OCI-LY1 (cell line): ENCODE data around the gene HAUS2.
A peak's percentile ranks its signal among the peaks of the same experiment; 100 is the strongest.

Experiments
- H2AFZ ChIP-seq: fragments of 200-600 bp; sonication (generic), shearing (Covaris generic); 2 replicates; pipeline ENCODE4 v1.6.0; 2014; ENCODE audit warnings: antibody characterized with exemption, mild to moderate bottlenecking, low read length
- H3F3A ChIP-seq: fragments of 200-600 bp; sonication (generic), shearing (Covaris generic); 2 replicates; pipeline ENCODE4 v1.6.0; 2014; ENCODE audit warnings: mild to moderate bottlenecking, antibody characterized with exemption, low read length, moderate library complexity; ENCODE audit not compliant: insufficient read depth
- H3K27ac ChIP-seq: fragments of 200-600 bp; sonication (generic); 2 replicates; pipeline ENCODE4 v1.5.1; 2014; ENCODE audit warnings: low read length, mixed run types, mild to moderate bottlenecking, low read depth; ENCODE audit not compliant: poor library complexity, severe bottlenecking
- H3K27me3 ChIP-seq: fragments of 200-600 bp; sonication (generic); 2 replicates; pipeline ENCODE4 v1.6.0; 2014; ENCODE audit warnings: antibody characterized with exemption, mild to moderate bottlenecking, low read length, moderate library complexity; ENCODE audit not compliant: insufficient read depth
- H3K36me3 ChIP-seq: fragments of 200-600 bp; sonication (generic); 2 replicates; pipeline ENCODE4 v1.6.1; 2014; ENCODE audit warnings: mild to moderate bottlenecking, antibody characterized with exemption, low read length, moderate library complexity, mixed read lengths; ENCODE audit not compliant: insufficient read depth
- H3K4me1 ChIP-seq: fragments of 200-600 bp; sonication (generic); 2 replicates; pipeline ENCODE4 v1.5.1; 2014; ENCODE audit warnings: mild to moderate bottlenecking, low read length, moderate library complexity; ENCODE audit not compliant: insufficient read depth, severe bottlenecking
- H3K4me2 ChIP-seq: fragments of 200-600 bp; sonication (generic), shearing (Covaris generic); 2 replicates; pipeline ENCODE4 v1.6.1; 2014; ENCODE audit warnings: low read length
- H3K4me3 ChIP-seq: fragments of 200-600 bp; sonication (generic); 2 replicates; pipeline ENCODE4 v1.5.1; 2014; ENCODE audit warnings: low read length, low read depth, mild to moderate bottlenecking, mixed read lengths; ENCODE audit not compliant: poor library complexity, severe bottlenecking
- H3K79me2 ChIP-seq: fragments of 200-600 bp; shearing (Covaris generic); 2 replicates; pipeline ENCODE4 v1.6.1; 2016; ENCODE audit warnings: mixed run types, low read length, mixed read lengths; ENCODE audit not compliant: insufficient read depth
- H3K9ac ChIP-seq: fragments of 200-600 bp; sonication (generic), shearing (Covaris generic); 2 replicates; pipeline ENCODE4 v1.6.1; 2014; ENCODE audit warnings: mild to moderate bottlenecking, low read length, mixed read lengths
- H3K9me2 ChIP-seq: fragments of 200-600 bp; sonication (generic), shearing (Covaris generic); 2 replicates; pipeline ENCODE4 v1.6.1; 2014; ENCODE audit warnings: low read depth, mild to moderate bottlenecking, low read length, mixed read lengths
- H3K9me3 ChIP-seq: fragments of 200-600 bp; shearing (Covaris generic); 2 replicates; pipeline ENCODE4 v1.6.1; 2014; ENCODE audit warnings: low read length, mixed read lengths
- H4K20me1 ChIP-seq: fragments of 200-600 bp; sonication (generic), shearing (Covaris generic); 2 replicates; pipeline ENCODE4 v1.6.0; 2016; ENCODE audit warnings: mild to moderate bottlenecking, low read length; ENCODE audit not compliant: insufficient read depth
- CTCF ChIP-seq: fragments of 200-600 bp; sonication (generic), shearing (Covaris generic); IDR thresholded peaks from 2 replicates; pipeline ENCODE4 v1.5.1; 2017; ENCODE audit warnings: mild to moderate bottlenecking, antibody characterized with exemption, low read length, moderate library complexity, mixed read lengths
- EZH2 ChIP-seq: fragments of 200-600 bp; sonication (generic), shearing (Covaris generic); IDR thresholded peaks from 2 replicates; pipeline ENCODE4 v1.8.0; 2017; ENCODE audit warnings: borderline replicate concordance, mixed run types, mild to moderate bottlenecking, antibody characterized with exemption, low read length, moderate library complexity, mixed read lengths

Gene HAUS2

GRCh38 chr15:42503825-42504224, 44.8 kb upstream of the HAUS2 start:
- H3K9me2 ChIP-seq: no peaks in the 10 kb centered on the region
- no peak overlapping the region for H3K4me3 ChIP-seq
- no peaks in the 10 kb centered on the region for H3K9me3 ChIP-seq
- H3K27me3 ChIP-seq: no peaks in the 10 kb centered on the region
- no peaks in the 10 kb centered on the region for H4K20me1 ChIP-seq
- peaks cover 99% of the 10 kb centered on the region for H3K4me1 ChIP-seq
- TF ChIP-seq CTCF (no peak), EZH2 (no peak)
- H3K79me2 ChIP-seq: peaks cover 12% of the 10 kb centered on the region; the same call in 1 of the 2 replicates
- H2AFZ ChIP-seq: no peak overlapping the region
- H3K9ac ChIP-seq: no peak overlapping the region
- peak overlapping the region; percentile 91 for H3K27ac ChIP-seq
- H3K36me3 ChIP-seq: peaks cover 22% of the 10 kb centered on the region; the same call in 1 of the 2 replicates
- no peak overlapping the region; the same call in 1 of the 2 replicates for H3K4me2 ChIP-seq
- peaks cover 16% of the 10 kb centered on the region; the same call in 1 of the 2 replicates for H3F3A ChIP-seq

GRCh38 chr15:42504631-42505030, 44.0 kb upstream of the HAUS2 start:
- H3K79me2 ChIP-seq: peaks cover 12% of the 10 kb centered on the region; the same call in 1 of the 2 replicates
- peak overlapping the region; percentile 44; the same call in 1 of the 2 replicates for H3K9ac ChIP-seq
- peaks cover 92% of the 10 kb centered on the region for H3K4me1 ChIP-seq
- H2AFZ ChIP-seq: no peak overlapping the region
- peaks cover 15% of the 10 kb centered on the region; the same call in 1 of the 2 replicates for H3F3A ChIP-seq
- no peaks in the 10 kb centered on the region for H3K9me2 ChIP-seq
- H3K36me3 ChIP-seq: peaks cover 17% of the 10 kb centered on the region; the same call in 1 of the 2 replicates
- TF ChIP-seq CTCF: no peak
- no peak for TF ChIP-seq EZH2
- H3K4me3 ChIP-seq: no peak overlapping the region
- no peaks in the 10 kb centered on the region for H4K20me1 ChIP-seq
- H3K27ac ChIP-seq: peak overlapping the region; percentile 91
- peak overlapping the region; percentile 49; the same call in 1 of the 2 replicates for H3K4me2 ChIP-seq
- H3K27me3 ChIP-seq: no peaks in the 10 kb centered on the region
- no peaks in the 10 kb centered on the region for H3K9me3 ChIP-seq

DNA sequence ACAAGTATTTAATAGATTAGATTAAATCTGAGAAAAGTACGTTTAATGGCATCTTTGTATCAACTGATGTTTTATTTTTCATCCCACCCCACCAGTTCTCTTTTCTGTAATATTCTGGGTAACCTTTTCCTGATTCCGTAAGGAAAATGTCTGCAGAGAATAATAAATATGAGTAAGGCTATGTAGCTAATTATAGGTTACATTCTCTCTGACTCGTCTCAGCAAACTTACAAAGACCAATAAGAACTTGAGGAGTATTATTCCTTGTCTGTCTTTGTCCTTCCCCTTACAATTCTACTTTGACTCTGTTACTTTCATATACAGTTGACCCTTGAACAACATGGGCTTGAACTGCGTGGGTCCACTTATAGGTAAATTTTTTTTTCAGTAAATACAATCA, 41.1 kb upstream of the HAUS2 start:
- TF ChIP-seq CTCF (no peak), EZH2 (no peak)
- H3K27me3 ChIP-seq: no peaks in the 10 kb centered on the region
- no peak overlapping the region for H3K9ac ChIP-seq
- H3K9me2 ChIP-seq: no peaks in the 10 kb centered on the region
- no peak overlapping the region for H3K4me3 ChIP-seq
- no peaks in the 10 kb centered on the region for H3K9me3 ChIP-seq
- peaks cover 8% of the 10 kb centered on the region; the same call in 1 of the 2 replicates for H3K36me3 ChIP-seq
- H3K4me2 ChIP-seq: peak overlapping the region; percentile 2; the same call in 1 of the 2 replicates
- H4K20me1 ChIP-seq: no peaks in the 10 kb centered on the region
- H3K79me2 ChIP-seq: peaks cover 5% of the 10 kb centered on the region; the same call in 1 of the 2 replicates
- H2AFZ ChIP-seq: no peak overlapping the region
- 0 out of 2 replicates have a peak, but pooled peaks cover 11% of the 10 kb centered on the region for H3F3A ChIP-seq
- peak overlapping the region; percentile 67 for H3K27ac ChIP-seq
- H3K4me1 ChIP-seq: peaks cover 72% of the 10 kb centered on the region
